GM23248 (cell line): ENCODE data around the gene CDS2. TPM values are rescaled to one million over a fixed set of nuclear protein-coding genes. Genes with fewer than 3 reads are reported as not detected.
A peak's percentile ranks its signal among the peaks of the same experiment; 100 is the strongest.

Experiments used
- DNase-seq: peaks from one replicate; pipeline ENCODE4 v3.0.0-alpha.2; 2015
- H2AFZ ChIP-seq: fragments of 200-600 bp; sonication (generic); 2 replicates; pipeline ENCODE4 v1.6.1; 2016; ENCODE audit warnings: antibody characterized with exemption
- H3F3A ChIP-seq: fragments of 200-600 bp; sonication (generic); 2 replicates; pipeline ENCODE4 v1.6.1; 2016; ENCODE audit warnings: mild to moderate bottlenecking, antibody characterized with exemption, mixed run types; ENCODE audit not compliant: insufficient read depth
- H3K27ac ChIP-seq: fragments of 200-600 bp; sonication (generic); 2 replicates; pipeline ENCODE4 v1.5.1; 2016; ENCODE audit warnings: mild to moderate bottlenecking
- H3K27me3 ChIP-seq: fragments of 200-600 bp; sonication (generic); replicated peaks from 2 replicates; pipeline ENCODE4 v1.6.1; 2016; ENCODE audit warnings: mild to moderate bottlenecking; ENCODE audit not compliant: insufficient read depth
- H3K36me3 ChIP-seq: fragments of 200-600 bp; sonication (generic); 2 replicates; pipeline ENCODE4 v1.6.1; 2016; ENCODE audit warnings: low read depth, mild to moderate bottlenecking
- H3K4me1 ChIP-seq: fragments of 200-600 bp; sonication (generic); 2 replicates; pipeline ENCODE4 v1.6.1; 2016; ENCODE audit warnings: mild to moderate bottlenecking; ENCODE audit not compliant: insufficient read depth
- H3K4me2 ChIP-seq: fragments of 200-600 bp; sonication (generic); one replicate; pipeline ENCODE4 v1.6.1; 2016; ENCODE audit warnings: mild to moderate bottlenecking; ENCODE audit not compliant: unreplicated experiment
- H3K4me3 ChIP-seq: fragments of 200-600 bp; sonication (generic); 2 replicates; pipeline ENCODE4 v1.5.1; 2016; ENCODE audit warnings: mild to moderate bottlenecking
- H3K79me2 ChIP-seq: fragments of 200-600 bp; sonication (generic); 2 replicates; pipeline ENCODE4 v1.6.1; 2016; ENCODE audit warnings: mild to moderate bottlenecking; ENCODE audit not compliant: insufficient read depth
- H3K9ac ChIP-seq: fragments of 200-600 bp; sonication (generic); 2 replicates; pipeline ENCODE4 v1.6.1; 2016; ENCODE audit warnings: mild to moderate bottlenecking
- H3K9me2 ChIP-seq: fragments of 200-600 bp; sonication (generic); 2 replicates; pipeline ENCODE4 v1.6.1; 2016; ENCODE audit warnings: mixed run types, mild to moderate bottlenecking, moderate library complexity; ENCODE audit not compliant: insufficient read depth
- H3K9me3 ChIP-seq: fragments of 200-600 bp; sonication (generic); one replicate; pipeline ENCODE4 v1.6.1; 2017; ENCODE audit warnings: low read depth
- H4K20me1 ChIP-seq: fragments of 200-600 bp; sonication (generic); 2 replicates; pipeline ENCODE4 v1.6.0; 2016; ENCODE audit not compliant: insufficient read depth
- EZH2 ChIP-seq: fragments of 200-600 bp; sonication (generic); IDR thresholded peaks from 2 replicates; pipeline ENCODE4 v1.6.1; 2018; ENCODE audit warnings: antibody characterized with exemption, mild to moderate bottlenecking; ENCODE audit not compliant: insufficient read depth, poor library complexity, severe bottlenecking
- EZH2phosphoT487 ChIP-seq: fragments of 200-600 bp; sonication (generic); IDR thresholded peaks from 2 replicates; pipeline ENCODE4 v1.6.1; 2018; ENCODE audit warnings: antibody characterized with exemption, moderate library complexity, mild to moderate bottlenecking, low read depth; ENCODE audit not compliant: insufficient read depth
- WGBS, 2 experiments: methylation state at CpG; one replicate each; pipeline ENCODE4 v1.1.6; 2015 to 2017; ENCODE audit warnings: low lambda C conversion rate in 2 of 2, low coverage in 1 of 2; ENCODE audit errors: missing lambda C conversion rate in 2 of 2; 5-methylcytosine and 5-hydroxymethylcytosine counted together
- in situ Hi-C: fragments of 300-500 bp; cut with MboI; formaldehyde crosslinking; loops from 2 replicates; pipeline ENCODE4 v1.15.0; 2020
- polyA plus RNA-seq: library from polyadenylated mRNA; unstranded; fragments of >200 nt; fragmentation: Nextera tagmentation; extraction: Ambion mirVana; gene quantifications from 2 replicates; pipeline ENCODE4 v1.2.1, GENCODE V29; 2016
- total RNA-seq: library from RNA; depleted of rRNA; stranded (reverse); fragments of >200 nt; shearing (Covaris generic); gene quantifications from 2 replicates; pipeline ENCODE4 v1.2.3, GENCODE V29; 2014

CDS2 gene
- total and polyA plus RNA-seq, 2 experiments from 2014 or later, result 29.4 to 31.6 TPM

DNA sequence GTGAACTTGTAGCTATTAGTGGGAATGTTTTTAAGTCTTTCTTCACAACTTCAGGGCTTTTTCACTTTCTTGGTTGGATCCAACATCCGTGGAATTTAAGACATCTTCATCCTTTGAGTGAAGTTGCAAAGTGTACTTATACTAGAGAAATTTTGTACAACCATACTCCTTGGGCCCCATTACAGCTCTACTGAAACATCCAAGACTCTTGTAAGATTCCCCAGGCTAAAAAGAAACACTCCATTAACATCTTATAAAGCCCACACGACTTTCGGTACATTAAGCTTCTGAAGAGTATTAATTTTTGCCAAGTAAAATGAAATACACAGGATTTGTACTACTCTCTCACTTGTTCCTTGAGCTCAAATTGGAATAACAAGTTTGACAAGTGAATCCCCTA, 12.4 kb upstream of the CDS2 start:
- Histone ChIP-seq H3K36me3 (peaks cover 41% of the 10 kb centered on the region), H3K9me3 (no peaks in the 10 kb centered on the region), H3K27me3 (no peaks in the 10 kb centered on the region), H3K27ac (peak overlapping the region; percentile 77; the same call in 1 of the 2 replicates), H3K9ac (0 out of 2 replicates have a peak overlapping the region, but pooled peaks have one; percentile 91), H4K20me1 (no peaks in the 10 kb centered on the region; the same call in 1 of the 2 replicates), H2AFZ (no peak overlapping the region), H3K79me2 (peaks cover 78% of the 10 kb centered on the region), H3K4me3 (no peak overlapping the region), H3K4me2 (no peak overlapping the region), H3K9me2 (no peaks in the 10 kb centered on the region), H3F3A (peaks cover 41% of the 10 kb centered on the region), H3K4me1 (peaks cover 19% of the 10 kb centered on the region)
- no peak for DNase-seq
- in situ Hi-C loops, result no loop called here
- 44 to 51% methylated on average over 3 of the region's 3 CpGs for WGBS, 2 experiments
- no peak for TF ChIP-seq EZH2
- no peak for TF ChIP-seq EZH2phosphoT487

- no peak overlapping the region for H2AFZ ChIP-seq
- H3F3A ChIP-seq, result peaks cover 46% of the 10 kb centered on the region
- in situ Hi-C loops, result no loop called here
- TF ChIP-seq EZH2phosphoT487 (no peak), EZH2 (no peak)
- H3K9ac ChIP-seq, result peak overlapping the region; percentile 87; the same call in 1 of the 2 replicates
- 51 to 53% methylated on average over 3 of the region's 3 CpGs for WGBS, 2 experiments
- H3K27me3 ChIP-seq, result no peaks in the 10 kb centered on the region
- H3K4me1 ChIP-seq, result peaks cover 21% of the 10 kb centered on the region
- peaks cover 59% of the 10 kb centered on the region for H3K79me2 ChIP-seq
- H3K9me2 ChIP-seq, result no peaks in the 10 kb centered on the region
- H3K4me2 ChIP-seq, result peak overlapping the region; percentile 79
- H3K4me3 ChIP-seq, result peak overlapping the region; percentile 86
- no peak overlapping the region for H3K27ac ChIP-seq
- H3K36me3 ChIP-seq, result peaks cover 34% of the 10 kb centered on the region
- DNase-seq, result no peak
- no peaks in the 10 kb centered on the region; the same call in 1 of the 2 replicates for H4K20me1 ChIP-seq
- H3K9me3 ChIP-seq, result no peaks in the 10 kb centered on the region
Observed at GRCh38 chr20:5116875-5117274, 9.9 kb upstream of the CDS2 start.

DNA sequence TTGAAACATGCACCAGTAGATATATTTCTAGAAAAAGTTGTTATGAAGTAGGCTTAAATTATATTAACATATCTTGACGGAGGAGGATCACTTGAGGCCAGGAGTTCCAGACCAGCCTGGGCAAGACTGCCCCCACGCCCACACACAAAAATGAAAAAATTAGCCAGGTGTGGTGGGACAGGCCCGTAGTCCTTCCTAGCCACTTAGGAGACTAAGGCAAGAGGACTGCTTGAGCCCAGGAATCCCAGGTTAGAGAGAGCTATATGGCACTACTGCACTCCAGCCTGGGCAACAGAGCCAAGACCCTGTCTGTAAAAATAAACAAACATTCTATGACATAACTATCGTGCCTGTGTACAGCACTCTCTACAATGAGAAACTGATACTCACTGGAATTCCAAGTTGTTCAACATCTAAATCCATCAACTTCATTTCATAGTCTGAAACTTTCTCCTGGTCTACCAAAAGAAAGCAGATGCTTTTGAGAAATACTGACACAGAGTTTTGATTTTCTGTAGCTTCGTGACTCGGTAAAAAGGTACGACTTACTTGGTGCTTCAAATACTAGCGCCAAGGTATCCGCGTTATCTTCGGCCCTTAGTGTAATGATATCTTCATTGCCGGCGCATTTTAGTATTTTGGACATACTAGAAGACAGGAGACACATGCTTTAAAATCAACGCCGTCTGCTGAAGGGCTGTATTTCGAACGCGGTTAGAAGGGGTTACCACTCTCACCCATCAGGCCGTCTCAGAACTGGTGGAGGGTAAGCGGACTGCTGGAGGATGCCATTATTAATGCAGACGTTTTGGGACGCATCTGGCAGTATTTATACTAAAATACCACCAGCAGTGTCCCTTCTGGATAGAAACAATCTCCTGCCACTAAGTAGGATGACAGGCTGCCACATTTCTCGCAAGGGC, 8.3 kb upstream of the CDS2 start:
- H3K27ac ChIP-seq, result peak overlapping the region; percentile 92
- H4K20me1 ChIP-seq, result no peaks in the 10 kb centered on the region; the same call in 1 of the 2 replicates
- H3F3A ChIP-seq, result peaks cover 43% of the 10 kb centered on the region
- DNase-seq, result peak; percentile 15
- peaks cover 34% of the 10 kb centered on the region for H3K36me3 ChIP-seq
- no peak for TF ChIP-seq EZH2phosphoT487
- TF ChIP-seq EZH2, result no peak
- peaks cover 50% of the 10 kb centered on the region for H3K79me2 ChIP-seq
- no peaks in the 10 kb centered on the region for H3K27me3 ChIP-seq
- peak overlapping the region; percentile 86 for H3K4me3 ChIP-seq
- WGBS, 2 experiments, result 8 to 9% methylated on average over 22 to 23 of the region's 23 CpGs
- H3K4me1 ChIP-seq, result peaks cover 20% of the 10 kb centered on the region
- no peaks in the 10 kb centered on the region for H3K9me2 ChIP-seq
- peak overlapping the region; percentile 87 for H3K9ac ChIP-seq
- no peak overlapping the region; the same call in 1 of the 2 replicates for H2AFZ ChIP-seq
- in situ Hi-C loops, result no loop called here
- peak overlapping the region; percentile 79 for H3K4me2 ChIP-seq
- no peaks in the 10 kb centered on the region for H3K9me3 ChIP-seq

- WGBS, 2 experiments, result 1 to 2% methylated on average over 21 of the region's 21 CpGs
- peak overlapping the region; percentile 79 for H3K4me2 ChIP-seq
- H2AFZ ChIP-seq, result no peak overlapping the region; the same call in 1 of the 2 replicates
- H3K4me1 ChIP-seq, result peaks cover 20% of the 10 kb centered on the region
- H4K20me1 ChIP-seq, result no peaks in the 10 kb centered on the region; the same call in 1 of the 2 replicates
- no peaks in the 10 kb centered on the region for H3K9me3 ChIP-seq
- no peaks in the 10 kb centered on the region for H3K9me2 ChIP-seq
- H3K27me3 ChIP-seq, result no peaks in the 10 kb centered on the region
- peak overlapping the region; percentile 92 for H3K27ac ChIP-seq
- peaks cover 34% of the 10 kb centered on the region for H3K36me3 ChIP-seq
- peak overlapping the region; percentile 87 for H3K9ac ChIP-seq
- TF ChIP-seq EZH2phosphoT487, result no peak
- no peak for TF ChIP-seq EZH2
- H3K79me2 ChIP-seq, result peaks cover 50% of the 10 kb centered on the region
- H3F3A ChIP-seq, result peaks cover 37% of the 10 kb centered on the region
- peak overlapping the region; percentile 86 for H3K4me3 ChIP-seq
- no peak for DNase-seq
- in situ Hi-C loops, result no loop called here
Observed at GRCh38 chr20:5119143-5119434, 7.7 kb upstream of the CDS2 start.
